Measurements from ENCODE around the gene TRPM4. TPM values are rescaled to one million over a fixed set of nuclear protein-coding genes. Genes with fewer than 3 reads are reported as not detected.
A peak's percentile ranks its signal among the peaks of the same experiment; 100 is the strongest.
"Not testable (repeated sequence)": the region's sequence is repeated elsewhere in the genome, so short reads cannot be mapped to it uniquely, and the experiment has no call there.

Gene TRPM4
- total RNA-seq, 4 donors from 2014 or later: 19.9 to 38.8 (median 27.9) TPM

GRCh38 chr19:49120868-49121267, 36.7 kb upstream of the TRPM4 start:
- no peak for DNase-seq (ENCODE audit: extremely low spot score)
- TF ChIP-seq, protein P1, sequence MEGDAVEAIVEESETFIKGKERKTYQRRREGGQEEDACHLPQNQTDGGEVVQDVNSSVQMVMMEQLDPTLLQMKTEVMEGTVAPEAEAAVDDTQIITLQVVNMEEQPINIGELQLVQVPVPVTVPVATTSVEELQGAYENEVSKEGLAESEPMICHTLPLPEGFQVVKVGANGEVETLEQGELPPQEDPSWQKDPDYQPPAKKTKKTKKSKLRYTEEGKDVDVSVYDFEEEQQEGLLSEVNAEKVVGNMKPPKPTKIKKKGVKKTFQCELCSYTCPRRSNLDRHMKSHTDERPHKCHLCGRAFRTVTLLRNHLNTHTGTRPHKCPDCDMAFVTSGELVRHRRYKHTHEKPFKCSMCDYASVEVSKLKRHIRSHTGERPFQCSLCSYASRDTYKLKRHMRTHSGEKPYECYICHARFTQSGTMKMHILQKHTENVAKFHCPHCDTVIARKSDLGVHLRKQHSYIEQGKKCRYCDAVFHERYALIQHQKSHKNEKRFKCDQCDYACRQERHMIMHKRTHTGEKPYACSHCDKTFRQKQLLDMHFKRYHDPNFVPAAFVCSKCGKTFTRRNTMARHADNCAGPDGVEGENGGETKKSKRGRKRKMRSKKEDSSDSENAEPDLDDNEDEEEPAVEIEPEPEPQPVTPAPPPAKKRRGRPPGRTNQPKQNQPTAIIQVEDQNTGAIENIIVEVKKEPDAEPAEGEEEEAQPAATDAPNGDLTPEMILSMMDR (IDR thresholded peaks at IDR 0.05): no peak
- TF ChIP-seq POLR2AphosphoS5 (IDR thresholded peaks at IDR 0.05) (no peak), POLR2A (IDR thresholded peaks at IDR 0.05; ENCODE audit: low read depth) (no peak), EP300 (IDR thresholded peaks at IDR 0.05) (no peak)
- no peak overlapping the region for H3K4me3 ChIP-seq
- 92% methylated on average over 2 of the region's 2 CpGs for WGBS
- no peak overlapping the region for H3K27ac ChIP-seq (replicated peaks in 1 of 4)
- H3K27me3 ChIP-seq: no peaks in the 10 kb centered on the region
- peaks cover 0 to 4% (median 0%) of the 10 kb centered on the region in 4 donors for H3K36me3 ChIP-seq
- peaks cover 22 to 38% (median 31%) of the 10 kb centered on the region in 4 donors for H3K4me1 ChIP-seq
- H3K9me3 ChIP-seq: no peaks in the 10 kb centered on the region
- intact Hi-C loops (cut with DNase I): no loop called here

GRCh38 chr19:49121841-49122240, 35.8 kb upstream of the TRPM4 start:
- intact Hi-C loops (cut with DNase I); H3K9me3 ChIP-seq; H3K4me3 ChIP-seq; DNase-seq (ENCODE audit: extremely low spot score); H3K36me3 ChIP-seq; H3K27me3 ChIP-seq; H3K27ac ChIP-seq (replicated peaks in 1 of 4): not testable (repeated sequence)
- H3K4me1 ChIP-seq: peaks cover 22 to 38% (median 31%) of the 10 kb centered on the region in 4 donors
- 71% methylated on average over 10 of the region's 10 CpGs for WGBS

DNA sequence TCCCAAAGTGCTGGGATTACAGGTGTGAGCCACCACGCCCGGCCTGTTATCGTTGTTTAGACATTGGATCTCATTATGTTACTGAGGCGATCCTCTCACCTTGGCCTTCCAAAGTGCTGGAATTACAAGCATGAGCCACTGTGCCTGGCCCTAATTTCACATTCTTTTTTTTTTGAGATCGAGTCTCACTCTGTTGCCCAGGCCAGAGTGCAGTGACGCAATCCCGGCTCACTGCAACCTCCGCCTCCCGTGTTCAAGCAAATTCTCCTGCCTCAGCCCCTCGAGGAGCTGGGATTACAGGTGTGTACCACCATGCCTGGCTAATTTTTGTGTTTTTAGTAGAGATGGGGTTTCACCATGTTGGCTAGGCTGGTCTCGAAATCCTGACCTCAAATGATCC, 34.3 kb upstream of the TRPM4 start:
- DNase-seq (ENCODE audit: extremely low spot score); H3K27ac ChIP-seq (replicated peaks in 1 of 4); intact Hi-C loops (cut with DNase I); H3K4me3 ChIP-seq; H3K36me3 ChIP-seq; H3K27me3 ChIP-seq; H3K9me3 ChIP-seq: not testable (repeated sequence)
- peaks cover 19 to 36% (median 30%) of the 10 kb centered on the region in 4 donors for H3K4me1 ChIP-seq
- WGBS: 94% methylated on average over 11 of the region's 11 CpGs

DNA sequence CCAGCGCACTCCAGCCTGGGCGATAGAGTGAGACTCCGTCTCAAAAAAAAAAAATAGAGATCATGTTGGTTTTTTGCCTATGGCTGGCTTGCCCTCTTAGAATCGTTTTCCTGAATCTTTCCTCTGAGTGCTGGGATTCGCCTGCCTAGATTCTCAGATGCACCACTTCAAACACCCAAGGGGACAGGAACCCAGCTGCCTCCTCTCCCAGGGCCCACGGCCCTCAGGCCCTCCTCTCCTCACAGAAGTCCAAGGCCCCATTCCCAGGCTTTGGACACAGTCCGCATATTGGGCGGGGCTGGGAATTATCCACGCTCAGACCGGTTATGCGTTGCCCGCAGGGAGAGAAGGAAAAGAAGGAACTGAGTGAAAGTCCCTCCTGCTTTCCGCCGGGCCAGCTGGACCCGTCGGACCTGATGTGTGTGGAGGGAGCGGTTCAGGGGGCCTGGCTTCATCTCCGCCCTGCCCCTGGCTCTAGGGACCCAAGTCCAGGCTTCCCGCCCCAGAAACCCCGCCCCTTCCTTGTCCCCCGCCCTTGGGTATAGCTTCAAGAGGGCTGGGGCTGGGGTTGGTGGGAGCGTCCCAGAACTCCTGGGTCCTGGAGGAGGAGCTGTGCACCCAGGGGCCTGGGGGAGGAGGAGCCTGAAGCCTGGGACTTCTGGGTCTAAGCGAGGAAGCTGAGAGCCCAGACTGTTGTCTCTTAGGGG, 32.4 kb upstream of the TRPM4 start:
- Histone ChIP-seq H3K4me1 (peaks cover 14 to 30% (median 24%) of the 10 kb centered on the region in 4 donors), H3K27me3 (no peaks in the 10 kb centered on the region), H3K27ac (replicated peaks in 1 of 4) (no peak overlapping the region), H3K4me3 (no peak overlapping the region), H3K36me3 (no peaks in the 10 kb centered on the region), H3K9me3 (no peaks in the 10 kb centered on the region)
- TF ChIP-seq, protein P1 (IDR thresholded peaks at IDR 0.05): no peak
- TF ChIP-seq EP300 (IDR thresholded peaks at IDR 0.05) (no peak), POLR2A (IDR thresholded peaks at IDR 0.05; ENCODE audit: low read depth) (no peak), POLR2AphosphoS5 (IDR thresholded peaks at IDR 0.05) (no peak)
- no peak for DNase-seq (ENCODE audit: extremely low spot score)
- WGBS: 64% methylated on average over 8 of the region's 23 CpGs
- intact Hi-C loops (cut with DNase I): no loop called here

DNA sequence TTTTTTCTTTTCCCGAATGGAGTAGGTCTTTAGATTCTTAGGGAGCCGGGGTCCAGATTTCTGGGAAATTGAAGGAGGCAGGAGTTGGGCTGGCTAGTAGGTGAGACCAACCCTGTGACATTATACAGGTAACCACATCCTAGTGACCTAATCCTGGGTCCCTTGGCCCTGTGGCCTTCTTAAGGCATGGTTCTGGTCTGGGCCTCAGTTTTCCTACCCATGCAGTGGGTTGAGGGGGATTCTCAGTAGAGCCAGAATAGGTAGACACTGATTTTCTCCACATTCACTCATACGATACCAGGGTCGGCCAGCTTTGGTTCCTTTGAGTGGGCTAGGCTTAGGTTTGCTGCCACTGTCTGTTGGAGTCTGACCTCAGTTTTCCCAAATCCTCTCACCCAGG, 31.0 kb upstream of the TRPM4 start:
- TF ChIP-seq POLR2A (IDR thresholded peaks at IDR 0.05; ENCODE audit: low read depth) (no peak), EP300 (IDR thresholded peaks at IDR 0.05) (no peak), POLR2AphosphoS5 (IDR thresholded peaks at IDR 0.05) (no peak)
- TF ChIP-seq, protein P1 (IDR thresholded peaks at IDR 0.05): no peak
- no peak overlapping the region for H3K4me3 ChIP-seq
- WGBS: 79% methylated on average over 4 of the region's 4 CpGs
- H3K9me3 ChIP-seq: no peaks in the 10 kb centered on the region
- DNase-seq (ENCODE audit: extremely low spot score): no peak
- H3K4me1 ChIP-seq: peaks cover 12 to 26% (median 21%) of the 10 kb centered on the region in 4 donors
- intact Hi-C loops (cut with DNase I): no loop called here
- no peaks in the 10 kb centered on the region for H3K36me3 ChIP-seq
- H3K27me3 ChIP-seq: no peaks in the 10 kb centered on the region
- H3K27ac ChIP-seq (replicated peaks in 1 of 4): no peak overlapping the region

GRCh38 chr19:49127225-49127624, 30.4 kb upstream of the TRPM4 start:
- H3K36me3 ChIP-seq; DNase-seq (ENCODE audit: extremely low spot score); intact Hi-C loops (cut with DNase I); H3K27me3 ChIP-seq; H3K9me3 ChIP-seq: not testable (repeated sequence)
- WGBS: 94% methylated on average over 12 of the region's 12 CpGs
- Histone ChIP-seq H3K4me1 (peaks cover 12 to 26% (median 21%) of the 10 kb centered on the region in 4 donors), H3K4me3 (peak overlapping the region in 1 of 4 donors; percentile 43), H3K27ac (replicated peaks in 1 of 4) (peak overlapping the region in 2 of 4 donors; percentile 78 to 81)
